ENCODE measurements around the gene SFXN4.

SFXN4 gene

GRCh38 chr10:119166118-119166500, 595 bp upstream of the SFXN4 start:
- TF ChIP-seq POLR2AphosphoS5 (IDR thresholded peaks at IDR 0.05; ENCODE audit: low read depth, low read length) (no peak), SIN3A (IDR thresholded peaks at IDR 0.05; ENCODE audit: borderline replicate concordance, insufficient read depth, low read length) (no peak), TAF1 (IDR thresholded peaks at IDR 0.05; ENCODE audit: borderline replicate concordance, insufficient read depth, low read length) (no peak), FOXP2 (optimal IDR thresholded peaks at IDR 0.05; ENCODE audit: borderline replicate concordance, extremely low read depth, extremely low read length, insufficient read depth) (no peak), REST (IDR thresholded peaks at IDR 0.05; ENCODE audit: insufficient read depth in 1 of 2, low read depth in 2 of 2, low read length in 2 of 2) (no peak)

- TF ChIP-seq TAF1 (IDR thresholded peaks at IDR 0.05; ENCODE audit: borderline replicate concordance, insufficient read depth, low read length) (no peak), FOXP2 (optimal IDR thresholded peaks at IDR 0.05; ENCODE audit: borderline replicate concordance, extremely low read depth, extremely low read length, insufficient read depth) (no peak), POLR2AphosphoS5 (IDR thresholded peaks at IDR 0.05; ENCODE audit: low read depth, low read length) (no peak), REST (IDR thresholded peaks at IDR 0.05; ENCODE audit: insufficient read depth in 1 of 2, low read depth in 2 of 2, low read length in 2 of 2) (no peak), SIN3A (IDR thresholded peaks at IDR 0.05; ENCODE audit: borderline replicate concordance, insufficient read depth, low read length) (no peak)
Measured at GRCh38 chr10:119162452-119163092, 2.9 kb downstream of the SFXN4 start.

- TF ChIP-seq REST (IDR thresholded peaks at IDR 0.05; ENCODE audit: insufficient read depth in 1 of 2, low read depth in 2 of 2, low read length in 2 of 2) (no peak), POLR2AphosphoS5 (IDR thresholded peaks at IDR 0.05; ENCODE audit: low read depth, low read length) (no peak), TAF1 (IDR thresholded peaks at IDR 0.05; ENCODE audit: borderline replicate concordance, insufficient read depth, low read length) (no peak), FOXP2 (optimal IDR thresholded peaks at IDR 0.05; ENCODE audit: borderline replicate concordance, extremely low read depth, extremely low read length, insufficient read depth) (no peak), SIN3A (IDR thresholded peaks at IDR 0.05; ENCODE audit: borderline replicate concordance, insufficient read depth, low read length) (no peak)
Measured at GRCh38 chr10:119161680-119162451, 3.6 kb downstream of the SFXN4 start.

GRCh38 chr10:119159332-119159731, 6.2 kb downstream of the SFXN4 start:
- no peak for TF ChIP-seq POLR2AphosphoS5 (IDR thresholded peaks at IDR 0.05; ENCODE audit: low read depth, low read length)
- TF ChIP-seq SIN3A (IDR thresholded peaks at IDR 0.05; ENCODE audit: borderline replicate concordance, insufficient read depth, low read length) = no peak
- TF ChIP-seq REST (IDR thresholded peaks at IDR 0.05; ENCODE audit: insufficient read depth in 1 of 2, low read depth in 2 of 2, low read length in 2 of 2) = no peak
- TF ChIP-seq TAF1 (IDR thresholded peaks at IDR 0.05; ENCODE audit: borderline replicate concordance, insufficient read depth, low read length) = no peak
- no peak for TF ChIP-seq FOXP2 (optimal IDR thresholded peaks at IDR 0.05; ENCODE audit: borderline replicate concordance, extremely low read depth, extremely low read length, insufficient read depth)

Data from PFSK-1 (cell line).